ENCODE measurements around the gene SREBF2.
"Not testable (repeated sequence)": the region's sequence is repeated elsewhere in the genome, so short reads cannot be mapped to it uniquely, and the experiment has no call there.

SREBF2 gene

GRCh38 chr22:41842996-41843970 is 10.4 kb downstream of the SREBF2 start:
- no peak for DNase-seq

- no peak for DNase-seq
These were observed 11.1 kb downstream of the SREBF2 start for GRCh38 chr22:41844036-41844435.

- no peak for DNase-seq
These were observed 11.6 kb downstream of the SREBF2 start for GRCh38 chr22:41844513-41844912.

- DNase-seq = no peak
These were observed 12.7 kb downstream of the SREBF2 start for GRCh38 chr22:41845380-41846267.

GRCh38 chr22:41846268-41846987 is 13.5 kb downstream of the SREBF2 start:
- no peak for DNase-seq

GRCh38 chr22:41847300-41847699 is 14.4 kb downstream of the SREBF2 start:
- no peak for DNase-seq

GRCh38 chr22:41848468-41848867 is 15.6 kb downstream of the SREBF2 start:
- DNase-seq = no peak

GRCh38 chr22:41856469-41856868 is 23.6 kb downstream of the SREBF2 start:
- DNase-seq = no peak

GRCh38 chr22:41857155-41857859 is 24.4 kb downstream of the SREBF2 start:
- peak; percentile 47 for DNase-seq

- DNase-seq = no peak
These were observed 24.9 kb downstream of the SREBF2 start for GRCh38 chr22:41857860-41858199.

GRCh38 chr22:41862160-41862529 is 29.2 kb downstream of the SREBF2 start:
- DNase-seq = no peak

GRCh38 chr22:41862530-41863266 is 29.8 kb downstream of the SREBF2 start:
- no peak for DNase-seq

GRCh38 chr22:41863472-41863871 is 30.6 kb downstream of the SREBF2 start:
- no peak for DNase-seq

- no peak for DNase-seq
These were observed 35.7 kb downstream of the SREBF2 start for GRCh38 chr22:41868556-41868955.

- not testable (repeated sequence) for DNase-seq
These were observed 37.2 kb downstream of the SREBF2 start for GRCh38 chr22:41870081-41870480.

GRCh38 chr22:41870786-41871185 is 37.9 kb downstream of the SREBF2 start:
- DNase-seq = no peak

GRCh38 chr22:41873391-41873790 is 40.5 kb downstream of the SREBF2 start:
- no peak for DNase-seq

- DNase-seq = no peak
These were observed 41.2 kb downstream of the SREBF2 start for GRCh38 chr22:41874090-41874489.

- DNase-seq = no peak
These were observed 42.8 kb downstream of the SREBF2 start for GRCh38 chr22:41875531-41876270.

GRCh38 chr22:41876275-41876674 is 43.4 kb downstream of the SREBF2 start:
- DNase-seq = no peak

- DNase-seq = no peak
These were observed 43.8 kb downstream of the SREBF2 start for GRCh38 chr22:41876675-41877074.
